Measurements from ENCODE around the gene COLEC12.

GRCh38 chr18:493986-494983, 6.2 kb downstream of the COLEC12 start:
- TF ChIP-seq, protein P1, sequence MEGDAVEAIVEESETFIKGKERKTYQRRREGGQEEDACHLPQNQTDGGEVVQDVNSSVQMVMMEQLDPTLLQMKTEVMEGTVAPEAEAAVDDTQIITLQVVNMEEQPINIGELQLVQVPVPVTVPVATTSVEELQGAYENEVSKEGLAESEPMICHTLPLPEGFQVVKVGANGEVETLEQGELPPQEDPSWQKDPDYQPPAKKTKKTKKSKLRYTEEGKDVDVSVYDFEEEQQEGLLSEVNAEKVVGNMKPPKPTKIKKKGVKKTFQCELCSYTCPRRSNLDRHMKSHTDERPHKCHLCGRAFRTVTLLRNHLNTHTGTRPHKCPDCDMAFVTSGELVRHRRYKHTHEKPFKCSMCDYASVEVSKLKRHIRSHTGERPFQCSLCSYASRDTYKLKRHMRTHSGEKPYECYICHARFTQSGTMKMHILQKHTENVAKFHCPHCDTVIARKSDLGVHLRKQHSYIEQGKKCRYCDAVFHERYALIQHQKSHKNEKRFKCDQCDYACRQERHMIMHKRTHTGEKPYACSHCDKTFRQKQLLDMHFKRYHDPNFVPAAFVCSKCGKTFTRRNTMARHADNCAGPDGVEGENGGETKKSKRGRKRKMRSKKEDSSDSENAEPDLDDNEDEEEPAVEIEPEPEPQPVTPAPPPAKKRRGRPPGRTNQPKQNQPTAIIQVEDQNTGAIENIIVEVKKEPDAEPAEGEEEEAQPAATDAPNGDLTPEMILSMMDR (IDR thresholded peaks at IDR 0.05; ENCODE audit: low read depth, low read length), result no peak
- TF ChIP-seq EZH2phosphoT487 (IDR thresholded peaks at IDR 0.05; ENCODE audit: low read depth), result no peak

Measured in OCI-LY3 (cell line).